Neutrophil (primary cell): ENCODE results near the gene CFD.
"Not testable (repeated sequence)": the region's sequence is repeated elsewhere in the genome, so short reads cannot be mapped to it uniquely, and the experiment has no call there.

ENCODE experiments used
- H3K27ac ChIP-seq: fragments of 200-600 bp; sonication (generic); 2 replicates; pipeline ENCODE4 v1.5.1; 2016; ENCODE audit warnings: mild to moderate bottlenecking, moderate library complexity
- H3K27me3 ChIP-seq: fragments of 200-600 bp; sonication (generic); 2 replicates; pipeline ENCODE4 v1.6.0; 2016; ENCODE audit warnings: mild to moderate bottlenecking
- H3K36me3 ChIP-seq: fragments of 200-600 bp; sonication (generic); 2 replicates; pipeline ENCODE4 v1.5.1; 2017
- H3K4me1 ChIP-seq, 2 experiments: fragments of 200-600 bp in 1 of 2; sonication (generic) in 1 of 2; 1 replicate in 1 of 2; 2 replicates in 1 of 2; pipeline versions ENCODE4 v1.5.1 to v1.6.1; 2013 to 2016; ENCODE audit warnings: low read depth in 1 of 2, low read length in 1 of 2, mild to moderate bottlenecking in 1 of 2, moderate library complexity in 1 of 2; ENCODE audit not compliant: control insufficient read depth in 1 of 2, insufficient read depth in 1 of 2
- H3K4me3 ChIP-seq, 2 experiments: fragments of 200-600 bp in 1 of 2; sonication (generic) in 1 of 2; 1 replicate in 1 of 2; 2 replicates in 1 of 2; pipeline ENCODE4 v1.5.1; 2013 to 2016; ENCODE audit warnings: low read depth in 1 of 2, low read length in 1 of 2, mild to moderate bottlenecking in 1 of 2, moderate library complexity in 1 of 2
- H3K9me3 ChIP-seq: fragments of 200-600 bp; sonication (generic); 2 replicates; pipeline ENCODE4 v1.5.1; 2016
- CTCF ChIP-seq: fragments of 200-600 bp; sonication (generic); IDR thresholded peaks from 2 replicates; pipeline ENCODE4 v1.5.1; 2016; ENCODE audit warnings: antibody characterized with exemption

CFD gene

GRCh38 chr19:843180-843835 is 16.2 kb upstream of the CFD start:
- peak overlapping the region; percentile 54 to 66 for H3K4me3 ChIP-seq
- no peak for TF ChIP-seq CTCF

GRCh38 chr19:843836-844545 is 15.5 kb upstream of the CFD start:
- Histone ChIP-seq H3K27me3 (peaks cover 70% of the 10 kb centered on the region), H3K27ac (no peak overlapping the region), H3K4me3 (peak overlapping the region; percentile 54 to 66), H3K9me3 (no peaks in the 10 kb centered on the region), H3K4me1 (peaks cover 55 to 68% of the 10 kb centered on the region in 2 experiments), H3K36me3 (no peaks in the 10 kb centered on the region)
- TF ChIP-seq CTCF, result no peak

More at GRCh38 chr19:843180-843835, 16.2 kb upstream of the CFD start:
- peaks cover 57 to 66% of the 10 kb centered on the region in 2 experiments for H3K4me1 ChIP-seq
- H3K27me3 ChIP-seq, result peaks cover 64% of the 10 kb centered on the region
- no peaks in the 10 kb centered on the region for H3K36me3 ChIP-seq
- no peaks in the 10 kb centered on the region for H3K9me3 ChIP-seq
- H3K27ac ChIP-seq, result no peak overlapping the region

- Histone ChIP-seq H3K27ac (no peak overlapping the region), H3K27me3 (peaks cover 74% of the 10 kb centered on the region), H3K4me1 (peaks cover 51 to 63% of the 10 kb centered on the region in 2 experiments), H3K36me3 (no peaks in the 10 kb centered on the region), H3K4me3 (no peak overlapping the region), H3K9me3 (no peaks in the 10 kb centered on the region)
- TF ChIP-seq CTCF, result no peak
These were observed 14.9 kb upstream of the CFD start for GRCh38 chr19:844546-844971.

GRCh38 chr19:845707-846521 is 13.6 kb upstream of the CFD start:
- no peak for TF ChIP-seq CTCF
- peaks cover 82% of the 10 kb centered on the region for H3K27me3 ChIP-seq
- no peak overlapping the region for H3K4me3 ChIP-seq
- peaks cover 49 to 59% of the 10 kb centered on the region in 2 experiments for H3K4me1 ChIP-seq
- no peaks in the 10 kb centered on the region for H3K9me3 ChIP-seq
- H3K27ac ChIP-seq, result no peak overlapping the region
- H3K36me3 ChIP-seq, result no peaks in the 10 kb centered on the region

- H3K4me3 ChIP-seq, result no peak overlapping the region
- TF ChIP-seq CTCF, result no peak
- H3K36me3 ChIP-seq, result no peaks in the 10 kb centered on the region
- H3K27me3 ChIP-seq, result peaks cover 92% of the 10 kb centered on the region
- H3K27ac ChIP-seq, result no peak overlapping the region
- H3K4me1 ChIP-seq, result peaks cover 61 to 70% of the 10 kb centered on the region in 2 experiments
- H3K9me3 ChIP-seq, result no peaks in the 10 kb centered on the region
These were observed 11.0 kb upstream of the CFD start for GRCh38 chr19:848386-848921.

- not testable (repeated sequence) for H3K36me3 ChIP-seq, H3K27ac ChIP-seq, H3K9me3 ChIP-seq, H3K4me3 ChIP-seq
- H3K4me1 ChIP-seq, result peaks cover 56 to 64% of the 10 kb centered on the region in 2 experiments
- H3K27me3 ChIP-seq, result peaks cover 90% of the 10 kb centered on the region
These were observed 10.3 kb upstream of the CFD start for GRCh38 chr19:849195-849594.
